Neural cell (in vitro differentiated cells): Measurements from ENCODE around the gene TANGO6.

Experiments
- EP300 ChIP-seq: fragments of 450-650 bp; conservative IDR thresholded peaks from 2 replicates; pipeline ENCODE4 v1.6.1; 2014; ENCODE audit warnings: antibody characterized with exemption, mild to moderate bottlenecking, moderate library complexity; ENCODE audit not compliant: poor library complexity, severe bottlenecking
- POLR2AphosphoS5 ChIP-seq: IDR thresholded peaks from 2 replicates; pipeline ENCODE4 v1.6.1; 2012
- RAD21 ChIP-seq: fragments of 450-650 bp; conservative IDR thresholded peaks from 2 replicates; pipeline ENCODE4 v1.6.1; 2014; ENCODE audit warnings: antibody characterized with exemption, mild to moderate bottlenecking, moderate library complexity
- TF ChIP-seq, protein P1 (sequence below): IDR thresholded peaks from 2 replicates; pipeline ENCODE4 v1.6.1; 2012; ENCODE audit warnings: borderline replicate concordance
- TF ChIP-seq, protein P2 (sequence below): fragments of 450-650 bp; IDR thresholded peaks from 2 replicates; pipeline ENCODE4 v1.5.1; 2014; ENCODE audit warnings: antibody characterized with exemption, mild to moderate bottlenecking, moderate library complexity; ENCODE audit not compliant: poor library complexity, severe bottlenecking

DNA sequence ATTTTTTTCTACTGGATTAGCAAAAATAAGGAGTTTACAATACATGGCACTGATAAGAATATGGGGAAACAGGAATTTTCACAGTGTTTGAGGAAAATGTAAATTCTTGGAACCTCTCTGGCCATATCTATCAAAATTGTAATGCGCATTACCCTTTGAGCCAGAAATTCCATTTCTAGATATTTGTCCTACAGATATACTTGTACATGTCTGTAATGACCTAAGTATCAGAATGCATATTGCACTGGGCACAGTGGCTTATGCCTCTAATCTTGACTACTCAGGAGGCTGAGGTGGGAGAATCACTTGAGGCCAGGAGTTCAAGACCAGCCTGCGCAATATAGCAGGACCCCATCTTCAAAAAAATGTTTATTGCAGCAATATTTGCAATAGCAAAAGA is 236.4 kb downstream of the TANGO6 start:
- TF ChIP-seq RAD21 (no peak), POLR2AphosphoS5 (no peak), EP300 (no peak)
- TF ChIP-seq, protein P1, sequence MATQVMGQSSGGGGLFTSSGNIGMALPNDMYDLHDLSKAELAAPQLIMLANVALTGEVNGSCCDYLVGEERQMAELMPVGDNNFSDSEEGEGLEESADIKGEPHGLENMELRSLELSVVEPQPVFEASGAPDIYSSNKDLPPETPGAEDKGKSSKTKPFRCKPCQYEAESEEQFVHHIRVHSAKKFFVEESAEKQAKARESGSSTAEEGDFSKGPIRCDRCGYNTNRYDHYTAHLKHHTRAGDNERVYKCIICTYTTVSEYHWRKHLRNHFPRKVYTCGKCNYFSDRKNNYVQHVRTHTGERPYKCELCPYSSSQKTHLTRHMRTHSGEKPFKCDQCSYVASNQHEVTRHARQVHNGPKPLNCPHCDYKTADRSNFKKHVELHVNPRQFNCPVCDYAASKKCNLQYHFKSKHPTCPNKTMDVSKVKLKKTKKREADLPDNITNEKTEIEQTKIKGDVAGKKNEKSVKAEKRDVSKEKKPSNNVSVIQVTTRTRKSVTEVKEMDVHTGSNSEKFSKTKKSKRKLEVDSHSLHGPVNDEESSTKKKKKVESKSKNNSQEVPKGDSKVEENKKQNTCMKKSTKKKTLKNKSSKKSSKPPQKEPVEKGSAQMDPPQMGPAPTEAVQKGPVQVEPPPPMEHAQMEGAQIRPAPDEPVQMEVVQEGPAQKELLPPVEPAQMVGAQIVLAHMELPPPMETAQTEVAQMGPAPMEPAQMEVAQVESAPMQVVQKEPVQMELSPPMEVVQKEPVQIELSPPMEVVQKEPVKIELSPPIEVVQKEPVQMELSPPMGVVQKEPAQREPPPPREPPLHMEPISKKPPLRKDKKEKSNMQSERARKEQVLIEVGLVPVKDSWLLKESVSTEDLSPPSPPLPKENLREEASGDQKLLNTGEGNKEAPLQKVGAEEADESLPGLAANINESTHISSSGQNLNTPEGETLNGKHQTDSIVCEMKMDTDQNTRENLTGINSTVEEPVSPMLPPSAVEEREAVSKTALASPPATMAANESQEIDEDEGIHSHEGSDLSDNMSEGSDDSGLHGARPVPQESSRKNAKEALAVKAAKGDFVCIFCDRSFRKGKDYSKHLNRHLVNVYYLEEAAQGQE = no peak
- TF ChIP-seq, protein P2, sequence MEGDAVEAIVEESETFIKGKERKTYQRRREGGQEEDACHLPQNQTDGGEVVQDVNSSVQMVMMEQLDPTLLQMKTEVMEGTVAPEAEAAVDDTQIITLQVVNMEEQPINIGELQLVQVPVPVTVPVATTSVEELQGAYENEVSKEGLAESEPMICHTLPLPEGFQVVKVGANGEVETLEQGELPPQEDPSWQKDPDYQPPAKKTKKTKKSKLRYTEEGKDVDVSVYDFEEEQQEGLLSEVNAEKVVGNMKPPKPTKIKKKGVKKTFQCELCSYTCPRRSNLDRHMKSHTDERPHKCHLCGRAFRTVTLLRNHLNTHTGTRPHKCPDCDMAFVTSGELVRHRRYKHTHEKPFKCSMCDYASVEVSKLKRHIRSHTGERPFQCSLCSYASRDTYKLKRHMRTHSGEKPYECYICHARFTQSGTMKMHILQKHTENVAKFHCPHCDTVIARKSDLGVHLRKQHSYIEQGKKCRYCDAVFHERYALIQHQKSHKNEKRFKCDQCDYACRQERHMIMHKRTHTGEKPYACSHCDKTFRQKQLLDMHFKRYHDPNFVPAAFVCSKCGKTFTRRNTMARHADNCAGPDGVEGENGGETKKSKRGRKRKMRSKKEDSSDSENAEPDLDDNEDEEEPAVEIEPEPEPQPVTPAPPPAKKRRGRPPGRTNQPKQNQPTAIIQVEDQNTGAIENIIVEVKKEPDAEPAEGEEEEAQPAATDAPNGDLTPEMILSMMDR = no peak
